ENCODE data around the gene ITGA6.

The ITGA6 gene

DNA sequence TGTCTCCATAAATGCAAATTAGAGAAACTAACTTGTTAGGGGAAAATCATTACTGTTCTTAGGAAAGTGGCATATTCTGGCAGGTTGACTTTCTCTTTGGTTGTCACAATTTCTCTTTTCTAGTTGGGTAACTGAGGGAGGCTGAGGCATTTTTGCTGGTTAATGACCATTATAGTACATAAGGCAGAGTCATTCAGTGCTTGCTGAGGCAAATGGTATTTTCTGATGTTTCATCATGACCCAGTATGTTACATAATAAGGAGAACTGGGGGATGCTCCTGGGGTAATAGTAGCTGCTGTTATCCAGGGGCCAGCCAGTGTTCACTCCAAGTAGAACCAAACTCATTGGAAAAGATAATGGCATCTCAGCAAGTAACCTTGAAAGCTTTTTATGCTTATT is 62.3 kb downstream of the ITGA6 start:
- TF ChIP-seq, protein P1, sequence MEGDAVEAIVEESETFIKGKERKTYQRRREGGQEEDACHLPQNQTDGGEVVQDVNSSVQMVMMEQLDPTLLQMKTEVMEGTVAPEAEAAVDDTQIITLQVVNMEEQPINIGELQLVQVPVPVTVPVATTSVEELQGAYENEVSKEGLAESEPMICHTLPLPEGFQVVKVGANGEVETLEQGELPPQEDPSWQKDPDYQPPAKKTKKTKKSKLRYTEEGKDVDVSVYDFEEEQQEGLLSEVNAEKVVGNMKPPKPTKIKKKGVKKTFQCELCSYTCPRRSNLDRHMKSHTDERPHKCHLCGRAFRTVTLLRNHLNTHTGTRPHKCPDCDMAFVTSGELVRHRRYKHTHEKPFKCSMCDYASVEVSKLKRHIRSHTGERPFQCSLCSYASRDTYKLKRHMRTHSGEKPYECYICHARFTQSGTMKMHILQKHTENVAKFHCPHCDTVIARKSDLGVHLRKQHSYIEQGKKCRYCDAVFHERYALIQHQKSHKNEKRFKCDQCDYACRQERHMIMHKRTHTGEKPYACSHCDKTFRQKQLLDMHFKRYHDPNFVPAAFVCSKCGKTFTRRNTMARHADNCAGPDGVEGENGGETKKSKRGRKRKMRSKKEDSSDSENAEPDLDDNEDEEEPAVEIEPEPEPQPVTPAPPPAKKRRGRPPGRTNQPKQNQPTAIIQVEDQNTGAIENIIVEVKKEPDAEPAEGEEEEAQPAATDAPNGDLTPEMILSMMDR (IDR thresholded peaks at IDR 0.05), result no peak

DNA sequence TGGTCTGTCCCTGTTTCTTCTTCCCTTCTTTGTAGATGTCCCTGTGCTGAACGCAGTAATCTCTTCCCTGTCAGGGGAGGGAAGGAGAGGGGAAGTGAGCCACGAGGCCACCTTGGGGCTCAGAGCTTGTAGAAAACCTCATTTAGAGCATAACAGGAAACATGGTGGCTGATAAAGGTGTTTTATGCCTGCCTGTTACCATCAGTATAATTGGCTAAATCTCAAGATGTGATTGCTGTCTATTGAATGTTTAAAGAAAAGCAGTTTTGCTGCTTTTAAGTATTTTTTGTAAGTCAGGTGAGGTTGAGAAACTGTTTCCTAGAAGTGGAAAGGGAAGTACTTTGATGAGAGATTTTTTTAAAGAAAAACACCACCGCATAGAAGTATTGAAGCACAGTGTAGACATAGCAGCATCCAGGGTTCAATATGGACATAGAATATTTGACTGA is 68.8 kb downstream of the ITGA6 start:
- TF ChIP-seq, protein P1 (IDR thresholded peaks at IDR 0.05), result no peak

DNA sequence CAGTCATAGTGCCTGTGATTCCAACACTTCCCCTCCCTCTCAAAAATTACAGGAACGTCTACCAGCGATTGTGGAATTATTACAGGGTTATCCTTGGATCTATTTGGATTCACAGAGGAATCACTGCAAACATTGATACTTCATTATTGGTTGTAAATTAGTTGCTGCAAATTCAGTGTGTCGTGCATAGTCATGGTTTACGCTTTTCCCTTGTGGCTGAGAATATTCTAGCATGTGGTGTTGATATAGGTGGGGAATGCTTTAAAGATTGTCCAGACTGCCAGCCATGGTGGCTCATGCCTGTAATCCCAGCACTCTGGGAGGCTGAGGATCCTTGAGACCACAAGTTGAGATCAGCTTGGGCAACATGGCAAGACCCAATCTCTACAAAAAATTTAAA is 79.8 kb downstream of the ITGA6 start:
- TF ChIP-seq, protein P1 (IDR thresholded peaks at IDR 0.05), result no peak

DNA sequence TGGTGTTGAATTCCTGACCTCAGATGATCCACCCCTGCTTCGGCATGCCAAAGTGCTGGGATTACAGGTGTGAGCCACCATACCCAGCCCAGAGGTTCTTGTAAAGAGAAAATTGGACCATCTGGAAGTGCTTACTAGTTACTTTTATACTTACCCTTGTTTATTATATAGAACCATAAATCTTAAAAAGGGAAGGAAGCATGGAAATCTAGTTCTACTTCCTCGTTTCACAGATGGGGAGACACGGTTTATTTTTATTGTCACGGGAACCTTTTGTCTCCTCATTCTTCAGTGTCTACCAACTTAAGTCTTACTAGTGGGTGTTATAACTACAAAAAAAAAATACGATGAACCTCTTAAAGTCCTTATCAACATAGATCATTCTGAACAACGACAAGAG is 82.7 kb downstream of the ITGA6 start:
- TF ChIP-seq, protein P1 (IDR thresholded peaks at IDR 0.05), result no peak

DNA sequence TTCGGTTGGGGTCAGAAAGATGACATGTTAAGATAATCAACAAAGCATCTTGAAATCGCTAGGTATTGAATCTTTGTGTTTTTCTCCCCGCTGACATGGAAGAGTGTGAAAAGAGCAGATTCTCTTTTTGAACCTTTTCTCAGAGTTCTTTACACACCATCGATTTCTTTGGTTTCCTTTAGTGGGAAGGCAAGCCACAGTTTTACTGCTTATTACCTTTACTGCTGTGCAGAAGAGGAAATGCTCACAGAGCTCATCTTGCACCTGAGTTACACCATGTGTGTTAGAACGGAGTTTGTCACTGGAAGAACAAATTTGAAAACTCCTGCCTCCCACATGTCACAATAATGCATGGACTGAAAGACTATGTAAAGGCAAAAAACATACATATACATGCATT is 83.2 kb downstream of the ITGA6 start:
- TF ChIP-seq, protein P1 (IDR thresholded peaks at IDR 0.05), result no peak

DNA sequence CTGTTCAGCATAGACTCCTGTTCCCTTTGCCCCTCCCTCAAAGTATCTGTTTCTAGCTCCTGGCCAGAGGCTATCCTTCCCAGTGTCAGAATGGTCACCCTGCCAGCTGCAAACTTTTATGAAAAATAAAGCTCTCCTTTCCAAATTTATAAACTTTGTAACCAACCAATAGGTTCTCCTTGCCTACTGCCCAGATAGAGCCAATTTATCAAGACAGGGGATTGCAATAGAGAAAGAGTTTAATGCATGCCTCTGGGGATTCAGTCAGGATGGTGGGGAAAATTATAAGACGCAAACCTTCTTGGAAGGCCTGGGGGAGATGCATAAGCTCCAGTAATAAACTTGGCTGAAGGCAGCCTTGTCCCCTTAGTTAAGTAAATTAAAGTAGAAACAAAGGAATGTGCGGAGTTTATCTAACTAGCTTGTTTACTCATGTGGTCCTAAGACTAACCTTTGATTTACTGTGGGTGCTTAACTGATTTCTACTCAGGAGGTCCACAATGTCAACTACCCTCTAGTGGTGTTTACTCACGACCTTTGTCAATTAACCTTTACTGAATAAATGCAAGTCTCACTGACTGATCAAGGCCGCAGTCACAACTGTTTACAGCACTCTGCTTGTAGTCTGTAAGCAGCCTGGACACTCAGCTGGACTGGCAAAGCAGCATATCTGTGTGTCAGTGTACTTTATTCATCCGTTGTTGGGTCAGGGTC is 85.6 kb downstream of the ITGA6 start:
- TF ChIP-seq, protein P1 (IDR thresholded peaks at IDR 0.05), result no peak

DNA sequence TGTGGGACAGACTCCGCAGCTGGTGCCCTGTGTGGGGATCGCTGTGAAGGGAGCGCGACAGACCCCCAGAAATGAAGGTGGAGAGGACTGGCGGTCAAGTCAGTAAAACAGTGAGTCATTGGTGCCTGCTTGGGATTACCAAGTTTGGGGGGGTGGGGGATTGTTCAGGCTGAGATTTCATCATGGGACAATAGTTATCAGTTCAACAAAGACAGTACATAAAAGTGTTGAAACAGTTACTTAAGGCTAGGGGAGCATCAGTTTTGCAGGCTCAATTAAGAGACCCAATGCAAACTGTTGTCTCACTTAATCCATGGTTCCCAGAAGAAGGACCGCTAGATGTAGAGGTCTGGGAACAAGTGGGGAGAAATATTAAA is 86.1 kb downstream of the ITGA6 start:
- TF ChIP-seq, protein P1 (IDR thresholded peaks at IDR 0.05), result no peak

Measured in LNCAP (cell line).